Trophoblast cell (in vitro differentiated cells and primary cell): Measurements from ENCODE around the gene CFAP157.
A peak's percentile ranks its signal among the peaks of the same experiment; 100 is the strongest.

Experiments
- DNase-seq, 2 donors: peaks; one replicate each; pipeline ENCODE4 v3.0.0-alpha.2; 2016
- H2AFZ ChIP-seq: 2 replicates; pipeline ENCODE4 v1.6.1; 2013; ENCODE audit warnings: low read length, moderate library complexity, mild to moderate bottlenecking; ENCODE audit not compliant: insufficient read depth, poor library complexity
- H2AK5ac ChIP-seq: 2 replicates; pipeline ENCODE4 v1.6.1; 2013; ENCODE audit warnings: mild to moderate bottlenecking, low read length
- H2BK120ac ChIP-seq: 2 replicates; pipeline ENCODE4 v1.6.1; 2013; ENCODE audit warnings: low read length, mild to moderate bottlenecking, moderate library complexity; ENCODE audit not compliant: insufficient read depth, poor library complexity
- H2BK12ac ChIP-seq: 2 replicates; pipeline ENCODE4 v1.6.1; 2013; ENCODE audit warnings: mild to moderate bottlenecking, low read length, moderate library complexity
- H2BK5ac ChIP-seq: 2 replicates; pipeline ENCODE4 v1.6.1; 2013; ENCODE audit warnings: low read length, low read depth, moderate library complexity, mild to moderate bottlenecking; ENCODE audit not compliant: poor library complexity
- H3K14ac ChIP-seq: 2 replicates; pipeline ENCODE4 v1.6.1; 2013; ENCODE audit warnings: mild to moderate bottlenecking, low read length
- H3K18ac ChIP-seq: 2 replicates; pipeline ENCODE4 v1.6.1; 2013; ENCODE audit warnings: mild to moderate bottlenecking, low read length
- H3K23ac ChIP-seq: 2 replicates; pipeline ENCODE4 v1.6.1; 2013; ENCODE audit warnings: low read length
- H3K27ac ChIP-seq: 2 replicates; pipeline ENCODE4 v1.5.1; 2013; ENCODE audit warnings: low read depth, mild to moderate bottlenecking, inconsistent platforms, low read length, moderate library complexity
- H3K27me3 ChIP-seq: 2 replicates; pipeline ENCODE4 v1.6.1; 2013; ENCODE audit warnings: inconsistent platforms, mild to moderate bottlenecking, low read length, moderate library complexity; ENCODE audit not compliant: insufficient read depth
- H3K36me3 ChIP-seq, 2 experiments: 1 replicate in 1 of 2; 2 replicates in 1 of 2; pipeline ENCODE4 v1.6.1; 2013; ENCODE audit warnings: low read length in 2 of 2, mild to moderate bottlenecking in 2 of 2, moderate library complexity in 1 of 2; ENCODE audit not compliant: insufficient read depth in 2 of 2, control insufficient read depth in 1 of 2
- H3K4ac ChIP-seq: 2 replicates; pipeline ENCODE4 v1.6.1; 2013; ENCODE audit warnings: low read depth, mild to moderate bottlenecking, low read length, moderate library complexity
- H3K4me1 ChIP-seq, 2 experiments: 1 replicate in 1 of 2; 2 replicates in 1 of 2; pipeline ENCODE4 v1.6.1; 2013; ENCODE audit warnings: low read length in 2 of 2, mild to moderate bottlenecking in 2 of 2, moderate library complexity in 1 of 2; ENCODE audit not compliant: insufficient read depth in 2 of 2, control insufficient read depth in 1 of 2
- H3K4me2 ChIP-seq: 2 replicates; pipeline ENCODE4 v1.6.1; 2013; ENCODE audit warnings: inconsistent platforms, mild to moderate bottlenecking, low read length, moderate library complexity
- H3K4me3 ChIP-seq: 2 replicates; pipeline ENCODE4 v1.5.1; 2013; ENCODE audit warnings: mild to moderate bottlenecking, low read depth, low read length, inconsistent platforms
- H3K79me1 ChIP-seq: one replicate; pipeline ENCODE4 v1.6.1; 2013; ENCODE audit warnings: low read length
- H3K79me2 ChIP-seq: 2 replicates; pipeline ENCODE4 v1.6.1; 2013; ENCODE audit warnings: low read length, mild to moderate bottlenecking; ENCODE audit not compliant: control insufficient read depth, insufficient read depth, poor library complexity
- H3K9ac ChIP-seq: 2 replicates; pipeline ENCODE4 v1.6.1; 2013; ENCODE audit warnings: mild to moderate bottlenecking, low read length
- H3K9me3 ChIP-seq: 2 replicates; pipeline ENCODE4 v1.6.1; 2013; ENCODE audit warnings: low read depth, mild to moderate bottlenecking, control low read depth, inconsistent platforms, low read length; ENCODE audit not compliant: insufficient read depth
- H4K12ac ChIP-seq: 2 replicates; pipeline ENCODE4 v1.6.1; 2013; ENCODE audit warnings: low read depth, mild to moderate bottlenecking, low read length, moderate library complexity
- H4K8ac ChIP-seq: 2 replicates; pipeline ENCODE4 v1.6.1; 2013; ENCODE audit warnings: low read depth, mild to moderate bottlenecking, low read length, moderate library complexity
- H4K91ac ChIP-seq: one replicate; pipeline ENCODE4 v1.6.1; 2013; ENCODE audit warnings: low read depth, mild to moderate bottlenecking, low read length, moderate library complexity
- WGBS: extraction: QIAGEN DNeasy Blood & Tissue Kit; methylation state at CpG from one replicate; pipeline ENCODE4 v1.1.7; 2013; ENCODE audit warnings: missing lambda C conversion rate; ENCODE audit not compliant: insufficient read length, insufficient coverage; ENCODE audit errors: extremely low coverage; 5-methylcytosine and 5-hydroxymethylcytosine counted together

CFAP157 gene

GRCh38 chr9:127744398-127745110 is 37.8 kb downstream of the CFAP157 start:
- Histone ChIP-seq H4K8ac (no peak overlapping the region), H3K18ac (no peak overlapping the region), H3K14ac (no peak overlapping the region), H2AFZ (no peak overlapping the region), H2BK12ac (no peak overlapping the region), H2BK120ac (no peak overlapping the region), H4K91ac (no peak overlapping the region), H3K9ac (no peak overlapping the region), H2BK5ac (no peak overlapping the region), H2AK5ac (no peak overlapping the region), H3K4me3 (no peak overlapping the region), H3K79me1 (peaks cover 3% of the 10 kb centered on the region), H3K23ac (no peak overlapping the region), H4K12ac (no peak overlapping the region), H3K27me3 (no peaks in the 10 kb centered on the region), H3K4ac (no peak overlapping the region), H3K4me1 (peaks cover 11 to 12% of the 10 kb centered on the region in 2 experiments), H3K27ac (no peak overlapping the region), H3K9me3 (no peaks in the 10 kb centered on the region), H3K4me2 (no peak overlapping the region), H3K79me2 (no peaks in the 10 kb centered on the region), H3K36me3 (no peaks in the 10 kb centered on the region)
- WGBS: no CpG with 5 or more reads among the region's 19 CpGs
- DNase-seq: no peak

GRCh38 chr9:127746959-127747569 is 40.3 kb downstream of the CFAP157 start:
- H3K27me3 ChIP-seq: no peaks in the 10 kb centered on the region
- no peak overlapping the region for H3K4me3 ChIP-seq
- no peak overlapping the region for H3K9ac ChIP-seq
- no peak overlapping the region for H4K8ac ChIP-seq
- WGBS: no CpG with 5 or more reads among the region's 15 CpGs
- H2BK120ac ChIP-seq: no peak overlapping the region
- H2BK5ac ChIP-seq: no peak overlapping the region
- H3K23ac ChIP-seq: no peak overlapping the region
- no peak overlapping the region for H2AFZ ChIP-seq
- H3K18ac ChIP-seq: no peak overlapping the region
- no peaks in the 10 kb centered on the region for H3K36me3 ChIP-seq
- no peak for DNase-seq
- H3K79me1 ChIP-seq: no peaks in the 10 kb centered on the region
- H4K12ac ChIP-seq: no peak overlapping the region
- H2BK12ac ChIP-seq: no peak overlapping the region
- no peak overlapping the region for H3K4me2 ChIP-seq
- no peak overlapping the region for H2AK5ac ChIP-seq
- H3K4ac ChIP-seq: no peak overlapping the region
- H3K27ac ChIP-seq: no peak overlapping the region
- no peak overlapping the region for H4K91ac ChIP-seq
- H3K14ac ChIP-seq: no peak overlapping the region
- H3K9me3 ChIP-seq: no peaks in the 10 kb centered on the region
- peaks cover 6% of the 10 kb centered on the region in 2 experiments for H3K4me1 ChIP-seq
- no peaks in the 10 kb centered on the region for H3K79me2 ChIP-seq

GRCh38 chr9:127749090-127749787 is 42.5 kb downstream of the CFAP157 start:
- Histone ChIP-seq H2BK120ac (no peak overlapping the region), H3K27ac (no peak overlapping the region), H3K9ac (no peak overlapping the region), H2AFZ (no peak overlapping the region), H4K12ac (no peak overlapping the region), H4K8ac (no peak overlapping the region), H3K9me3 (no peaks in the 10 kb centered on the region), H3K18ac (no peak overlapping the region), H3K4me2 (no peak overlapping the region), H2AK5ac (no peak overlapping the region), H4K91ac (no peak overlapping the region), H3K23ac (no peak overlapping the region), H3K79me2 (no peaks in the 10 kb centered on the region), H3K4ac (no peak overlapping the region), H2BK12ac (no peak overlapping the region), H2BK5ac (no peak overlapping the region), H3K79me1 (no peaks in the 10 kb centered on the region), H3K4me1 (peaks cover 0 to under 1% of the 10 kb centered on the region in 2 experiments), H3K4me3 (no peak overlapping the region), H3K27me3 (peaks cover 13% of the 10 kb centered on the region), H3K36me3 (no peaks in the 10 kb centered on the region), H3K14ac (no peak overlapping the region)
- DNase-seq: no peak
- WGBS: no CpG with 5 or more reads among the region's 26 CpGs

- Histone ChIP-seq H4K12ac (no peak overlapping the region), H3K23ac (no peak overlapping the region), H3K4ac (no peak overlapping the region), H3K9me3 (no peaks in the 10 kb centered on the region), H3K4me3 (no peak overlapping the region), H3K4me1 (peaks cover 0 to 3% of the 10 kb centered on the region in 2 experiments), H3K79me2 (no peaks in the 10 kb centered on the region), H2BK5ac (no peak overlapping the region), H3K14ac (no peak overlapping the region), H4K91ac (no peak overlapping the region), H3K27me3 (peaks cover 29% of the 10 kb centered on the region), H2BK12ac (no peak overlapping the region), H4K8ac (no peak overlapping the region), H3K9ac (no peak overlapping the region), H3K4me2 (no peak overlapping the region), H3K79me1 (no peaks in the 10 kb centered on the region), H3K18ac (no peak overlapping the region), H3K36me3 (no peaks in the 10 kb centered on the region), H2AFZ (no peak overlapping the region), H3K27ac (no peak overlapping the region), H2BK120ac (no peak overlapping the region), H2AK5ac (no peak overlapping the region)
- peak in 1 of 2 donors; percentile 53 for DNase-seq
- WGBS: no CpG with 5 or more reads among the region's 10 CpGs
Measured at GRCh38 chr9:127751269-127752054, 44.7 kb downstream of the CFAP157 start.
